ENCODE measurements around the gene DLGAP4.

The DLGAP4 gene

DNA sequence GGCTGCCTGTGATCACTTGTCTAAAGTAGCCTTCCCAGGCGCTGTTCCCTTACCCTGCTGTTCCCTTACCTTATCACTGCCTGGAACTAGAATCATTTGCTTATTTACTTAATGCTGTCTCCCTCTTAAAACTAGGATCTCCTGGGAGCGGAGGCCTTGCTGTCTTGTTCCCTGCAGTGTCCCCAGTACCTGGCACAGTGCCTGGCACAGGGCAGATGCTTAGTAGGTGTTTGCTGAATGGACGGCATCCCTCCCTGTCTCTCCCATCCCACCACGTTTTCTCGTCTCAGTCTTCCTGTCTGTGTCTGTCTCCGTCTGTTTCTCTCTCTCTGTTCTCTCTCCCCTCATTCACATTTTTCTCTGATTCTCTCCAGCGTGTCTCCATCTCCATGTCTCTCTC lies 135.3 kb downstream of the DLGAP4 start:
- H3K27ac ChIP-seq, result no peak overlapping the region
- no peak overlapping the region for H3K4me2 ChIP-seq
- no peaks in the 10 kb centered on the region; the same call in none of the 2 replicates for H3K27me3 ChIP-seq (ENCODE audit: insufficient read depth, low read depth)
- no peaks in the 10 kb centered on the region for H3K79me2 ChIP-seq (ENCODE audit: insufficient read depth, low read depth)
- no peak overlapping the region for H2AFZ ChIP-seq (ENCODE audit: low read depth)
- no peaks in the 10 kb centered on the region for H4K20me1 ChIP-seq (ENCODE audit: insufficient read depth)
- H3K4me1 ChIP-seq (ENCODE audit: low read depth, poor library complexity, severe bottlenecking), result no peaks in the 10 kb centered on the region
- no peak overlapping the region for H3K9ac ChIP-seq
- H3K36me3 ChIP-seq (ENCODE audit: insufficient read depth), result no peaks in the 10 kb centered on the region
- H3K4me3 ChIP-seq (IDR thresholded peaks at IDR 0.05; ENCODE audit: insufficient read depth, low read depth, low read length), result no peak overlapping the region
- TF ChIP-seq, protein P1, sequence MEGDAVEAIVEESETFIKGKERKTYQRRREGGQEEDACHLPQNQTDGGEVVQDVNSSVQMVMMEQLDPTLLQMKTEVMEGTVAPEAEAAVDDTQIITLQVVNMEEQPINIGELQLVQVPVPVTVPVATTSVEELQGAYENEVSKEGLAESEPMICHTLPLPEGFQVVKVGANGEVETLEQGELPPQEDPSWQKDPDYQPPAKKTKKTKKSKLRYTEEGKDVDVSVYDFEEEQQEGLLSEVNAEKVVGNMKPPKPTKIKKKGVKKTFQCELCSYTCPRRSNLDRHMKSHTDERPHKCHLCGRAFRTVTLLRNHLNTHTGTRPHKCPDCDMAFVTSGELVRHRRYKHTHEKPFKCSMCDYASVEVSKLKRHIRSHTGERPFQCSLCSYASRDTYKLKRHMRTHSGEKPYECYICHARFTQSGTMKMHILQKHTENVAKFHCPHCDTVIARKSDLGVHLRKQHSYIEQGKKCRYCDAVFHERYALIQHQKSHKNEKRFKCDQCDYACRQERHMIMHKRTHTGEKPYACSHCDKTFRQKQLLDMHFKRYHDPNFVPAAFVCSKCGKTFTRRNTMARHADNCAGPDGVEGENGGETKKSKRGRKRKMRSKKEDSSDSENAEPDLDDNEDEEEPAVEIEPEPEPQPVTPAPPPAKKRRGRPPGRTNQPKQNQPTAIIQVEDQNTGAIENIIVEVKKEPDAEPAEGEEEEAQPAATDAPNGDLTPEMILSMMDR (conservative IDR thresholded peaks at IDR 0.05; ENCODE audit: low read depth, low read length), result no peak

DNA sequence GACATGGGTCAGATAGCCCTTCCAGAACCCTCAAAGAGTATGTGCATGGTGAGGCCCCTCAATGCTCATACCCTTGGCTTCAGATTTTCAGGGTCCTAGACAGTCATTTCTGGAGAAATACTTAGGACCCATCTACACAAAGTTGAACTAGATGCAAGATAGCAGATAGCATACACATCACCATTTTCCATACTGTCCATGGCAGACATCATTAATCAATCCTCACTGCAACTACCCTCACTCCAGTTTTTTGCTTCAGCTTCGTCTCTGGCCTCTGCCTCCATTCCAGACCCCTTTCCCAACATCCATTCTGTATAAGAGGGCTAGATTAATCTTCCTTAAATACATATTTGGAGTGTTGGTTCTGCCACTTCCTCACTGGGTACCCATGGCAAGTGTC lies 139.7 kb downstream of the DLGAP4 start:
- Histone ChIP-seq H3K4me3 (IDR thresholded peaks at IDR 0.05; ENCODE audit: insufficient read depth, low read depth, low read length) (no peak overlapping the region), H2AFZ (ENCODE audit: low read depth) (no peak overlapping the region), H4K20me1 (ENCODE audit: insufficient read depth) (no peaks in the 10 kb centered on the region), H3K27ac (no peak overlapping the region), H3K4me2 (no peak overlapping the region), H3K9ac (no peak overlapping the region), H3K36me3 (ENCODE audit: insufficient read depth) (no peaks in the 10 kb centered on the region), H3K79me2 (ENCODE audit: insufficient read depth, low read depth) (no peaks in the 10 kb centered on the region), H3K27me3 (ENCODE audit: insufficient read depth, low read depth) (no peaks in the 10 kb centered on the region), H3K4me1 (ENCODE audit: low read depth, poor library complexity, severe bottlenecking) (no peaks in the 10 kb centered on the region)
- TF ChIP-seq, protein P1 (conservative IDR thresholded peaks at IDR 0.05; ENCODE audit: low read depth, low read length), result no peak

DNA sequence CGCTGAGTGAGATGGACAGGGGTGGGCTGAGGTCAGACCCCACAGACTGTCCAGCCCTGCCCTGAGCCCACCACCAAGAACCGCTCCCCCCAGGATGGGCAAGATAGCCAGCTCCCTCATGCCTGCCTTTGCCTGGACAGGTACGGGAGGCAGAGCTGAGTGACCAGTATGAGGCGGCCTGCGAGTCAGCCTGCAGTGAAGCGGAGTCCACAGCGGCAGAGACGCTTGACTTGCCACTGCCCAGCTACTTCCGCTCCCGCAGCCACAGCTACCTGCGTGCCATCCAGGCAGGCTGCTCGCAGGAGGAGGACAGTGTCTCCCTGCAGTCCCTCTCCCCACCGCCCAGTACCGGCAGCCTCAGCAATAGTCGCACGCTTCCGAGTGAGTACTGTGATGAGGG lies 140.4 kb downstream of the DLGAP4 start:
- Histone ChIP-seq H3K36me3 (ENCODE audit: insufficient read depth) (no peaks in the 10 kb centered on the region), H3K9ac (no peak overlapping the region), H3K4me3 (IDR thresholded peaks at IDR 0.05; ENCODE audit: insufficient read depth, low read depth, low read length) (no peak overlapping the region), H3K27ac (no peak overlapping the region), H4K20me1 (ENCODE audit: insufficient read depth) (no peaks in the 10 kb centered on the region), H3K27me3 (ENCODE audit: insufficient read depth, low read depth) (no peaks in the 10 kb centered on the region), H3K4me2 (no peak overlapping the region), H2AFZ (ENCODE audit: low read depth) (no peak overlapping the region), H3K79me2 (ENCODE audit: insufficient read depth, low read depth) (no peaks in the 10 kb centered on the region), H3K4me1 (ENCODE audit: low read depth, poor library complexity, severe bottlenecking) (no peaks in the 10 kb centered on the region)
- TF ChIP-seq, protein P1 (conservative IDR thresholded peaks at IDR 0.05; ENCODE audit: low read depth, low read length), result no peak

DNA sequence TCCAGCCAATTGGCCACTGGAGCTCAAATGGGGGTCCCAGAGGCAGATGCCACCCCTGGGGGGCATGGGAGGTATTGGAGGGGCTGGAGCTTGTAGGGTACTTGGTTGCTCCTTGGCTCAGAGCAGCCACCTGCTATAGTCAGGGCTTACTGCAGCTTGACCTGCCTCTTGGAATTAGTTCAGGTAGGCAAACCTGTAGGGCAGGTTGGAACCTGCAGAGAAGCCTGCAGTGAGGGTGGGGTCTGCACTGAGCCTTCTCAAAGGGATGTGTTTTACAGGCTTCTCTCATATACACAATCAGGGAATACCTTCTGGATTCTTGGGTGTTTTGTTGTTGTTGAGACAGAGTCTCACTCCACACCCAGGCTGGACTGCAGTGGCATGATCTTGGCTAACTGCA lies 141.0 kb downstream of the DLGAP4 start:
- H3K4me3 ChIP-seq (IDR thresholded peaks at IDR 0.05; ENCODE audit: insufficient read depth, low read depth, low read length), result no peak overlapping the region

More for the DNA sequence above, 141.0 kb downstream of the DLGAP4 start:
- H3K4me2 ChIP-seq, result no peak overlapping the region
- H2AFZ ChIP-seq (ENCODE audit: low read depth), result no peak overlapping the region
- H4K20me1 ChIP-seq (ENCODE audit: insufficient read depth), result no peaks in the 10 kb centered on the region
- no peaks in the 10 kb centered on the region for H3K36me3 ChIP-seq (ENCODE audit: insufficient read depth)
- H3K9ac ChIP-seq, result no peak overlapping the region
- TF ChIP-seq, protein P1 (conservative IDR thresholded peaks at IDR 0.05; ENCODE audit: low read depth, low read length), result no peak
- H3K79me2 ChIP-seq (ENCODE audit: insufficient read depth, low read depth), result no peaks in the 10 kb centered on the region
- no peaks in the 10 kb centered on the region for H3K27me3 ChIP-seq (ENCODE audit: insufficient read depth, low read depth)
- no peaks in the 10 kb centered on the region for H3K4me1 ChIP-seq (ENCODE audit: low read depth, poor library complexity, severe bottlenecking)
- H3K27ac ChIP-seq, result no peak overlapping the region
